ENCODE measurements around the gene SSR4.

Gene SSR4

DNA sequence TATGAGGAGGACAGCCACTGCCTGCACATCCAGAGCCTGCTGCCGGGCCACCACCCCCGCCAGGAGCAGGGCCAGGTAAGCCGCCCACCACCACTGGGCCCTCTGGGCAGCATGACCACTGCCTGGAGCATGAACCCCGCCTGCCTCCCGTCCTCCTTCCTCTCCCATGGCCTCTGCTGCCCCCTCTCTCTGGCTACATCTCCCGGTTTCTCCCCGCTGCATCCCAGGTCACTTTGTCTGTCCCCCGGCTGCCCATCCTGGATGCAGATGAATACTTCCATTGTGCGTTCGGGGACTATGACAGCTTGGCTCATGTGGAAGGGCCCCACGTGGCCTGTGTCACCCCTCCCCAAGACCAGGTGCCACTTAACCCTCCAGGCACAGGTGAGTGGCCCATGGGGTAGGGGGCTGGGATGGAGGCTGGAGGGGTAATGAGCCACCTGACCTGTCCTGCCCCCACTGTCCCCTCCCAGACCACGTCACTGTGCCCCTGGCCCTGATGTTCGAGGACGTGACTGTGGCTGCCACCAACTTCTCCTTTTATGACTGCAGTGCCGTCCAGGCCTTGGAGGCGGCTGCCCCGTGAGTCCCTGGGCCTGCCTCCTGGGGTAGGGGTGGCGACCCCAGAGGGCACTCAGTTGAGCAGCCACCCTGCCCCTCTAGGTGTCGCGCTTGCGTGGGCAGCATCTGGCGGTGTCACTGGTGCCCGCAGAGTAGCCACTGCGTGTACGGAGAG, 24.4 kb upstream of the SSR4 start:
- DNase-seq, result no peak

DNA sequence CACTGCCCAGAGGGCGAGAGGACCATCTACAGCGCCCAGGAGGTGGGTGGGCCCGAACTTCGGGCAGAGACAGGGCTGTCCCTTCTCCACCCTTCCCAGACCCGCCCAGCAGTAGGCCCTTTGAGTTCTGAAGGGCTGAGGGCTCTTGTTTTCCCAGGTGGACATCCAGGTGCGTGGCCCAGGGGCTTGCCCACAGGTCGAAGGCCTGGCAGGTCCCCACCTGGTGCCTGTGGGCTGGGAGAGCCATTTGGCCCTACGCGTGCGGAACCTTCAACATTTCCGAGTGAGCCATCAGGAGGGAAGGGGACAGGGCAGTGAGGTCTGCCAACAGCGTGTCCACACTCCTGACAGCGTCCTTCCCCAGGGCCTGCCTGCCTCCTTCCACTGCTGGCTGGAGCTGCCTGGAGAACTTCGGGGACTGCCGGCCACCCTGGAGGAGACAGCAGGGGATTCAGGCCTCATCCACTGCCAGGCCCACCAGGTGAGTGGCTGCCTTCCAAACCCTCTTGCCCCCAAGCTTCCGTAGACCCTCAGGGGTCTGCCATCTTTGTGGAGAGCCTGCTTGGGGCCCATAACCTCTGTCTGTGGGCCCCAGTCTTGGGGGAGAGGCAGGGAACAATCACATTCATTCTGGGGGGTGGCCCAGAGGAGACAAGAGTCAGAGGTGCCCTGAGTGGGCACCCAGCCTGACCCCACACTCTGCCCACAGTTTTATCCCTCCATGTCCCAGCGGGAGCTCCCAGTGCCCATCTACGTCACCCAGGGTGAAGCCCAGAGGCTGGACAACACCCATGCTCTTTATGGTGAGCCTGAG, 23.7 kb upstream of the SSR4 start:
- no peak for DNase-seq

DNA sequence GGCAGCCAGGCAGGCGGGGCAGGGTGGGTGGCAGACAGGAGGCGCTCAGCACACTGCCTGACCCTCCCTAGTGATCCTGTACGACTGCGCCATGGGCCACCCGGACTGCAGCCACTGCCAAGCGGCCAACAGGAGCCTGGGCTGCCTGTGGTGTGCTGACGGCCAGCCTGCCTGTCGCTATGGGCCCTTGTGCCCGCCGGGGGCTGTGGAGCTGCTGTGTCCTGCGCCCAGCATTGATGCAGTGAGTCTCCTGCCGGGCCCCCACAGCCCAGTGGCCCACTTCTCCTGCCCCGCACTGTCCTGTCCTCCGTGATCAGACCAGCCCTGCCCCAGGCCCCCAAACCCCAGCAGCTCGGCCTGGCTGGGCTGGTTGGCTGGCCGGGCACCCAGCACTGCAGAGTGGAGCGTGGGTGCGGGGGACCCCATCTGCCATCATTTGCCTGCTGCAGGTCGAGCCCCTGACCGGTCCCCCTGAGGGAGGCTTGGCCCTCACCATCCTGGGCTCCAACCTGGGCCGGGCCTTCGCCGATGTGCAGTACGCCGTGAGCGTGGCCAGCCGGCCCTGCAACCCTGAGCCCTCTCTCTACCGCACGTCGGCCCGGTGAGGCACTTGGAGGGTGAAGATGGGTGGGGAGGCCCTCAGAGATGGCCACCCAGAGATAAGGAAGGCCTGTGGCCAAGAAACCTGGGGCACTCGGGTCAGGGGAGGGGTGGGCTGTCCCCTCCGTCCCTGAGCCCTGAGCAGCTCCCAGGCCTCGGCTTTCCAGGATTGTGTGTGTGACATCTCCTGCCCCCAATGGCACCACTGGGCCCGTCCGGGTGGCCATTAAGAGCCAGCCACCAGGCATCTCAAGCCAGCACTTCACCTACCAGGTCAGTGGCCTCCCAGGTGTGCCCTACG, 22.8 kb upstream of the SSR4 start:
- no peak for DNase-seq

DNA sequence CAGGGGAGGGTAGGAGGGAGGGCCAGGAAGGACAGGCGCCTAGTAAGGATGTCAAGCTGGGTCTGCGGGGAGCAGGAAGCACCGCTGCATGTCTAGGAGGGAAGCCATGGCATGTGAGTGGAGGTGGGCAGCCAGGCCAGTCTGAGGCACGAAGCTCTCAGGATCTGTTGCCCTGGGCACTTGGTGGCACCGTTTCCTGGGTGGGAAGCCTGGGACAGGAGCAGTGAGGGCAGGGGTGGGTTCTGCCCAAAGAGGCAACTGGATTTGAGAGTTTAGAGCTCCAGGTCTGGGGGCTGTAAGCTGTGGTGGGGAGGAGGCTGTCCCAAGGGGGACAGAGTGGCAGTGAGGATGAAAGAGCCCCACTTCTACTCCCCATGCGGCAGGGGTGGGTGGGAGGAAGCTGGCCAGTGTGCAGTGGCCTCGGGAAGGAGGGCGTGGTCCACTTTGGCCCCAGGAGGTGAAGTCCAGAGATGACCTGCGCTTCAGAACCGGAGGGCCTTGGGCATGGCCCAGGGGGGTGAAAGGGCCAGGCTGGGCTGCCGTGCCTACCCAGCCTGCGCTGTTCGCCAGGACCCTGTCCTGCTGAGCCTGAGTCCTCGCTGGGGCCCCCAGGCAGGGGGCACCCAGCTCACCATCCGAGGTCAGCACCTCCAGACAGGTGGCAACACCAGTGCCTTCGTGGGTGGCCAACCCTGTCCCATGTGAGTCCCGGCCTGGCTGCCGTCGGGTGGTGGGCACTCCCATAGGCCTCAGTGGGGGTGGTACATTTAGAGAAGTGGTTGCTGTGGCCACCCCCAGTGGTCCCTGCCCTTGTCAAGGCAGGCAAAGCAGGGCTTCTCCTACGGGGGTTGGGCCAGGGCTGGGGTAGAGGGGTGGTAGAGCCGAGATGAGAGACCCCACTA, 21.9 kb upstream of the SSR4 start:
- DNase-seq, result no peak

DNA sequence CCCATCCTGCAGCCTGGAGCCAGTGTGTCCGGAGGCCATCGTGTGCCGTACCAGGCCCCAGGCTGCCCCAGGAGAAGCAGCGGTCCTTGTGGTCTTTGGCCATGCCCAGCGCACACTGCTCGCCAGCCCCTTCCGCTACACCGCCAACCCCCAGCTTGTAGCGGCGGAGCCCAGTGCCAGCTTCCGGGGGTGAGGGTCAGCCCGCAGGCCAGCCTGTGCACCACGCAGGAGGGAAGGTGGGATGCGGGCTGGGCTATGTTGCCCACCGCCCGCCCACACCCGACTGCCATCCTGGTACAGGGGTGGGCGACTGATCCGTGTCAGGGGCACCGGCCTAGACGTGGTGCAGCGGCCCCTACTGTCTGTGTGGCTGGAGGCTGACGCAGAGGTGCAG, 21.3 kb upstream of the SSR4 start:
- DNase-seq, result no peak

DNA sequence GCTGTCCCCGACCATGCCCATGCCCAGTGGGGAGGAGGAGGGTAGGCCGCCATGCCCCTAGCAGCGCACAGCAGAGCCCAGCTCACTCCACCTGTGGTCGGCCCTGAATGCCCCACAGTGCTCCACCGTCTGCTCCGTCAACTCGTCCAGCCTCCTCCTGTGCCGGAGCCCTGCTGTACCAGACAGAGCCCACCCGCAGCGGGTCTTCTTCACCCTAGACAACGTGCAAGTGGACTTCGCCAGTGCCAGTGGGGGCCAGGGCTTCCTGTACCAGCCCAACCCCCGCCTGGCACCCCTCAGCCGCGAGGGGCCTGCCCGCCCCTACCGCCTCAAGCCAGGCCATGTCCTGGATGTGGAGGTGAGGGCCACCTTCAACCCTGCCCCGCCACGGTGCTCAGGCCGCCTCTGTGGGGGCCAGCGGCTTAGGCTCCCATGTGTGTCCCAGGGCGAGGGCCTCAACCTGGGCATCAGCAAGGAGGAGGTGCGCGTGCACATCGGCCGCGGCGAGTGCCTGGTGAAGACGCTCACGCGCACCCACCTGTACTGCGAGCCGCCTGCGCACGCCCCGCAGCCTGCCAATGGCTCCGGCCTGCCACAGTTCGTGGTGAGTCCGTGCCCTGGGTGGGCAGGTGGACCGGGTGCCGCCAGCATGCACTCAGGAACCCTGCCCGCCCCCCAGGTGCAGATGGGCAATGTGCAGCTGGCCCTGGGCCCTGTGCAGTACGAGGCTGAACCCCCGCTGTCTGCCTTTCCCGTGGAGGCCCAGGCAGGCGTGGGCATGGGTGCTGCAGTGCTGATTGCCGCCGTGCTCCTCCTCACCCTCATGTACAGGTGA, 20.5 kb upstream of the SSR4 start:
- DNase-seq, result no peak

DNA sequence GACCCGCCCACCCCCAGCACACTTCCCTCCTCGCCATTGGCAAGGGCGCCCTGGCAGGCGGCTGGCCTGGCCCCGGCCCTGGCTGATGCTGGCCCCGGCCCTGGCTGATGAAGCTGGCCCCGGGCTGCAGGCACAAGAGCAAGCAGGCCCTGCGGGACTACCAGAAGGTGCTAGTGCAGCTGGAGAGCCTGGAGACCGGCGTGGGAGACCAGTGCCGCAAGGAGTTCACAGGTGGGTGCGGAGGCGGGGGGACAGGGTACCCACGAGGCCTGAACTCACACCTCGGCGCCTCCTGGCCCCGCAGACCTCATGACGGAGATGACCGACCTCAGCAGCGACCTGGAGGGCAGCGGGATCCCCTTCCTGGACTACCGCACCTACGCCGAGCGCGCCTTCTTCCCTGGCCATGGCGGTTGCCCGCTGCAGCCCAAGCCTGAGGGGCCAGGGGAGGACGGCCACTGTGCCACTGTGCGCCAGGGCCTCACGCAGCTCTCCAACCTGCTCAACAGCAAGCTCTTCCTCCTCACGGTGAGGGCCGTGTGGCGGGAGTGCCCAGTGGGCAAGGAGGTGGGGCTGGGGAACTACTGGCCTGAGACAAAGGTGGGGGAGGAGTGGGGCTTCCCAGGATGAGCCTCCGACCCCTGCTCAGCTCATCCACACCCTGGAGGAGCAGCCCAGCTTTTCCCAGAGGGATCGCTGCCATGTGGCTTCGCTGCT, 19.7 kb upstream of the SSR4 start:
- peak; percentile 11 for DNase-seq

DNA sequence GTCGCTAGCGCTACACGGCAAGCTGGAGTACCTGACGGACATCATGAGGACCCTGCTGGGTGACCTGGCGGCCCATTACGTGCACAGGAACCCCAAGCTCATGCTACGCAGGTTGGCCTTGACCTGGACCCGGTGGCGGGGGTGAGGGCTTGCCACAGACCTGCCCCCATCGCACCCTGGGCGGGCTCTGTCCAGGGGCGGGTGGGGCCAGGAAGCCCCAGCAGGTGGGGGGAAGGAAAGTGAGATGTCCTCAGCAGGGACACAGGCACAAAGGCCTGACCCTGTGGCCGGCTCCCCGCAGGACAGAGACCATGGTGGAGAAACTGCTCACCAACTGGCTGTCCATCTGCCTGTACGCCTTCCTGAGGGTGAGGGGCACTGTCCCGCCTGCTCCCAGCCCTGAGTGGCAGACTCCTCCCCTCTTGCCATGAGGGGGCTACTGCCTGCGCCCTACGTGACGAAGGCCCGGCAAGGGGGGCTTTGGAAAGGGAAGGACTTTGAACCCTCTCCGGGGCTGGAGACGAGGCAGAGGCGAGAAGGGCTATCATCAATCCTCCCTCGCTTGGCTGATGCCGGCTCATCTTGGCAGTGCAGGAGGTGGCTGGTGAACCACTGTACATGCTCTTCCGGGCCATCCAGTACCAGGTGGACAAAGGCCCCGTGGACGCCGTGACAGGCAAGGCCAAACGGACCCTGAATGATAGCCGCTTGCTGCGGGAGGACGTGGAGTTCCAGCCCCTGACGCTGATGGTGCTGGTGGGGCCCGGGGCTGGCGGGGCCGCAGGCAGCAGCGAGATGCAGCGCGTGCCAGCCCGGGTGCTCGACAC, 19.0 kb upstream of the SSR4 start:
- peak; percentile 10 for DNase-seq

DNA sequence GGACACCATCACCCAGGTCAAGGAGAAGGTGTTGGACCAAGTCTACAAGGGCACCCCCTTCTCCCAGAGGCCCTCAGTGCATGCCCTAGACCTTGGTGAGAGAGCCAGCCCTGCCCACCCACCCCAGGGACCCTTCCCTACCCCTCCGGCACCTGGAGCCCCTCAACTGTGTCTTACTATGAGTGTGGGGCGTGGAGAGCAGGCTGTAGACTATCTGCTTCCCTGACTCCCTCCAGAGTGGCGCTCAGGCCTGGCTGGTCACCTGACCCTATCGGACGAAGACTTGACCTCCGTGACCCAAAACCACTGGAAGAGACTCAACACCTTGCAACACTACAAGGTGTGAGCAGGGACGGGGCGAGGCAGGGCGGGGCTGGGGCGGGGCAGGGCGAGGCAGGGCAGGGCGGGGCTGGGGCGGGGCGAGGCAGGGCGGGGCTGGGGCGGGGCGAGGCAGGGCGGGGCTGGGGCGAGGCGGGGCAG, 18.3 kb upstream of the SSR4 start:
- DNase-seq, result peak; percentile 10

DNA sequence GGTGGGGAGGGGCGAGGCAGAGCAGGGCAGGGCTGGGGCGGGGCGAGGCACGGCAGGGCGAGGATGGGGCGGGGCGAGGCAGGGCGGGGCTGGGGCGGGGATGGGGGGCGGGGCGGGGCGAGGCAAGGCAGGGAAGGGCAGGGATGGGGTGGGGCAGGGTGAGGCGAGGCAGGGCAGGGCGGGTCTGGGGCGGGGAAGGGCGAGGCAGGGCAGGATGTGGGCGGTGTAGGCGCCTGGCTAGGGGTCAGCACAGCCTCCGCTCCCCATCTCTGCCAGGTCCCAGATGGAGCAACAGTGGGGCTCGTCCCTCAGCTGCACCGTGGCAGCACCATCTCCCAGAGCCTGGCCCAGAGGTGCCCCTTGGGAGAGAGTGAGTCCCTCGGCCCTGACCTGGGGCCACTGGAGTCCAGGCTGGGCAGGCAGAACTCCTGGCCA, 17.8 kb upstream of the SSR4 start:
- DNase-seq, result no peak

DNA sequence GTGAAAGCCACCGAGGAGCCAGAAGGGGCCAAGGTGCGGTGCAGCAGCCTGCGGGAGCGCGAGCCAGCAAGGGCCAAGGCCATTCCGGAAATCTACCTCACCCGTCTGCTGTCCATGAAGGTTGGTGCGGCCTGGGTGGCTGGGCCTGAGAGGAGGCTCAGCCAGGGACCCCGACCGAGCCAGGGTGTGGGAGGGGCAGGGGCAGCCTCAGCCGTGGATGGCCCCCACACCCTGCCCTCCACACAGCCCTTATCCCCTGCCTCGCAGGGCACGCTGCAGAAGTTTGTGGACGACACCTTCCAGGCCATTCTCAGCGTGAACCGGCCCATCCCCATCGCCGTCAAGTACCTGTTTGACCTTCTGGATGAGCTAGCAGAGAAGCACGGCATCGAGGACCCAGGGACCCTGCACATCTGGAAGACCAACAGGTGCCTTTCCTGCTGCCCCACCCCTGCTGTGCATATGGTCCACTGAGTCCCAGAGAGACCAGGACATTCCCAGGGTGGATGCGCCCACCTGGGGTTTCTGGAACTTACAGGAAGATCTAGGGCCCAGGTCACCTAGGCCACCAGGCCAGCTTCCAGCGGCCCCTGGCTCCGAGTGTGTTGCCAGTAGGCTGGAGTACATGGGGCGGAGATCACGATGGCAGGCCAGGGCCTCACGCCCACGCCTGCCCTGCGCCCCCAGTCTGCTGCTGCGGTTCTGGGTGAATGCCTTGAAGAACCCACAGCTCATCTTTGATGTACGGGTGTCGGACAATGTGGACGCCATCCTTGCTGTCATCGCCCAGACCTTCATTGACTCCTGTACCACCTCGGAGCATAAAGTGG, 17.0 kb upstream of the SSR4 start:
- peak; percentile 20 for DNase-seq

DNA sequence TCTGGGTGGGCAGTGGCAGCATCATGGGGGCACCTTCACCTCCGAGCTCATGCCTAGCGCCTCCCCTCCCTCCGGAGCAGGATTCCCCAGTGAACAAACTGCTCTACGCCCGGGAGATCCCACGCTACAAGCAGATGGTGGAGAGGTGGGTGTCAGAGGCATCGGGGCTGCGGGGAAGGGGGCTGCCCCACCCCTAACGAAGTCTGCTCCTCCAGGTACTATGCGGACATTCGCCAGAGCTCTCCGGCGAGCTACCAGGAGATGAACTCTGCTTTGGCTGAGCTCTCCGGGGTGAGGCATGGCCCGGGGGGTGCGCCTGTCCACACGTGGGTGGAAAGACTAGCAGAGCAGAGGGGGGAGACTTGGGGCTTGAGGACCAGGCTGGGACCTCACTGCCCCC, 16.3 kb upstream of the SSR4 start:
- DNase-seq, result peak; percentile 17

DNA sequence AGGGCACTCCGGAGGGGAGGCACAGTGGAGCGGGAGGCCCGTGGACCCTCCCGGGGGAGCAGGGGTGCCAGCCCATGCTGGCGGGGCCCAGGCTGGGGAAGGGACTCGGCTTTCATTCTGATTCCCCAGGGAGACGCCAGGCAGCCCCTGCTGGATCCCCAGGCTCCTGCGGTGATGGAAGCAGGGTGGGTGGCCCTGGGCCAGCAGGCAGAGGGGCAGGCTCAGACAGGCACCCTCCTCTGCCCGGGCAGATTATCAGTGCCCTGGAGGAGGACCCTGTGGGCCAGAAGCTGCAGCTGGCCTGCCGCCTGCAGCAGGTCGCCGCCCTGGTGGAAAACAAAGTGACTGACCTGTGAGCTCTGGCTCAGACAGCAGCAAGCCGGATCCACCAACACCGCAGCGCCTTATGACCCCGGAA, 15.8 kb upstream of the SSR4 start:
- DNase-seq, result peak; percentile 16

DNA sequence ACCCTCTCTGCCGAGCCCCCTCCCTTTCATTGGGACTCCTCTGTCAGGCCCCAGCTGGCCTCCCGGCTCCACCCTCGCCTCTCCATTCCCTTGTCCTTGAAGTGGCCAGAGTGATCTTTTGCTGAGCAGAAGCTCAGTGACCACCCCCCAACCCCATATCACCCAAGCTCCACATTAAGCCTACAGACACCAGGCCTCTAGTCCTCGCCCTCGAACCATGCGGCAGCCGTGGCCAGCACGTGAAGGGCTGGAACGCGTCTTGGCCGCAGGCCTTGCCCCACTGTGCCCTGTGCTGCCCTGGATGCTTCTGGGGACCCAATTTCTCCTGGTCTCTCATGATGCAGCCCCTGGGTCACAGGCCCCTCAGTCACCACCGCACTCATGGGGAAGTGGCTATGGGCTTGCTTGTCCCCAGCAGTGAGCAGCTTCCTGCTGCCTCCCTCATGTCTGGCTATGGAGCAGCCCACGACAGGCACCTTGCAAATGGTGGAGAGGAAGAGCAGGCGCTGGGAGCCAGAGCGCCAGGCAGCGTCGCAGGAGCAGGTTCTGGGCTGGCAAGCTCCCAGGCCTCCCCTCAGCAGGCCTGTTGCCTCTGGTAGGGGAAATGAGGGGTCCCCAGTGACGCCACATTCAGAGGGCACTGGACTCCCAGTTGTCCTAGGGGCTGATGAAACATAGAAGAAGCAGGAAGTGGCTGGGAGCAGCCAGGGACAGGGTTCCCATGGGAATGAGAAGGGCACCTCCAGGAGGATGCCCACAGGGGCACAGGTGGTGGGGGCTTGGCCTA, 14.4 kb upstream of the SSR4 start:
- DNase-seq, result peak; percentile 16

DNA sequence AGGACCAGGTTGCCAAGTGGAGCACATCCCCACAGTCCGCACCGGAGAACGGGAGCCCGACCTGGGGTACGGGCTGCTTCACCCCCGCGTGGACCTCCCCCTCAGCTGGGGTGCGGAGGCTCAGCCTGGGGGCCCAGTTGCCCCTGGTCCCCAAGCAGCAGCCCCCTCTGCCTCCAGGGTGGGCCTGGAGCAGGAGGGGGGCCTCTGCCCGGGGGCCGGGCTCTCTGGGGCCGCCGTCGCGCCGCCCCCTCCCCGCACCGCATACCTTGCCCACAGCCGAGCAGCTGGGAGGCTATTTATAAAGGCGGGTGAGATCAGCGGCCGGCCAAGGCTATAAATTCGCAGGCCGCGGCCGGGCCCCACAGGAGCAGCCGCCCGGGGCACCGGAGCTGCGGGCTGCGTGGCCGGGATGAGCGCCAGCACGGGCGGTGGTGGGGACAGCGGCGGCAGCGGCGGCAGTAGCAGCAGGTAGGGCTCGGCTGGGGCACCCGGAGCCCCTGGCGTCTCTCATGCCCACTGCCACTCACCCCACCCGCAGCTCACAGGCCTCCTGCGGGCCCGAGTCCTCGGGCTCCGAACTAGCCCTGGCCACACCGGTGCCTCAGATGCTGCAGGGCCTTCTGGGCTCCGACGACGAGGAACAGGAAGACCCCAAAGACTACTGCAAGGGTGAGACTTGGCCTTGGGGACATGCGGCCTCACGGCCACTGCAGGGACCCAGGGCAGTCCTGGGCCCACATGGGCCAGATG, 13.6 kb upstream of the SSR4 start, which contains the start of gene SRPK3:
TSS of gene SRPK3 (plus strand) at position 364 of the 750 bp plus-strand sequence. CDS start at position 410, 46 bp downstream.
- DNase-seq, result peak; percentile 67

DNA sequence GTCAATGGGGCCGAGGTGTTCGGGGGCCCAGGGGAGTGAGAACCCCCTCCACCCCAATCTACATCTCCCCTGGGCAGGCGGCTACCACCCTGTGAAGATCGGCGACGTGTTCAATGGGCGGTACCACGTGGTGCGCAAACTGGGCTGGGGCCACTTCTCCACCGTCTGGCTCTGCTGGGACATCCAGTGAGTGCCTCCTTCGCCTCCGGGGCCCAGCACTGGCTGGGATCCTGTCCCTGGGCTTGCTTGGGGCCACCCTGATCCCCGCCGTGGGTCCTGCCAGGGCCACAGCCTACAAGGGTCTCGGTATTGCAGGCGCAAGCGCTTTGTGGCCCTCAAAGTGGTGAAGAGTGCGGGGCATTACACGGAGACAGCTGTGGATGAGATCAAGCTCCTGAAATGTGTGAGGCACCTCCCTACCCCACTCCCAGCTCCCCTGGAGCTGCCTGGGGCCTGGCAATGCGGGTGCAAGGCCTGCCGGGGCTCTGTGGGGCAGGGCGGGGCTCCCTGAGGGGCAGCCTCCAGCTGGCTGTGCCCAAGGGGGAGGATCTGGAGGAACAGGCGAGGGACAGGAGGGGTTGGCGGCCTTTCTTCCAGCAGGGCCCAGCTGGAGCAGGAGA, 12.9 kb upstream of the SSR4 start:
- DNase-seq, result peak; percentile 52

Measured in right hindlimb (tissue), 1 donor.